GM18870 (cell line): ENCODE results near the gene ZNF487.
"Not testable (repeated sequence)": the region's sequence is repeated elsewhere in the genome, so short reads cannot be mapped to it uniquely, and the experiment has no call there.

ENCODE experiments used
- ATAC-seq: cut with Tn5 transposase; IDR thresholded peaks from one replicate; pipeline ENCODE4 v1.9.1; 2021; ENCODE audit warnings: moderate library complexity; ENCODE audit not compliant: unreplicated experiment

Gene ZNF487

DNA sequence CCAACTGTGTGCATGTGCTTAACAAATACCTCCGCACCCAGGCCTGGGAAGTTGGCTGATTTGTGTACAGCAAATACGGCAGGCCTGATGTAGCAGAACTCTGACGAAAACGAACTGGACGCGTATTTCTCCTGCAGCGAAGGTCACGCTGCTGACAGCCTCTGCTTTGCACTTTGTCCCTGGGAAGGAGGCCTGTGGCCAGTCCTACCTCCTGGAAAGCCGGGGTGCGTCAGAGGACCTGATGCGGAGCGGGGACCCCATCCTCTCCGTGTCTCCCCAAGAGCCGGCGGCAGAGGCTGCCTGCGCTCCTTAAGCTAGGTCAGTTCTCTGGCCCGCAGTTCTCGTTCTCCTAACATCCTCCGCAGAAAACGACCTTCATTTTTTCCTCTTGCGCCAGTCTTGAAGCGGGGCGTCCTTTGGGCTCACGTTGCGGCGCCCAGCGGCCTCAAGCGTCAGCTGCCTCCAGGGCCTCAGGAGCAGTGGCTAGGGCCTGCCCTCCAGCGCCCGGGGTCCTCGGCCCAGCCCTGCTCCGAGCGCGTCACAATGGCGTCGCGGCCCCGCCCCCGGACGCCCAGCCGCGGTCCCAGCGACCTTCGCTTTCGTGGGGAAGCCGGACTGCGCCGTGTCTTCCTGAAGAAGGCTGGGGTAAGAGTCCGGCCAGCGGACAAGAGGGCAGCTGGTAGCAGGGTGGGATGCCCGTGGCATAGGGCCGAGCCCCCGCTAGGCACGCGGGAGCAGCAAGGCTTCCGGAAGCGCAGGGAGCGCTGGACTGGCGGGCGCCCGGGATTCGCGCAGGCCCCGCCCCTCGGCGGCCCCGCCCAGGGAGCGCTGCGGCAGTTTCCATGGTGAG, at the start of gene ZNF487:
TSS of gene ZNF487 (plus strand) at position 821 of the 850 bp plus-strand sequence. CDS start 38,703 bp downstream, outside the sequence.
- peak; percentile 96 for ATAC-seq

DNA sequence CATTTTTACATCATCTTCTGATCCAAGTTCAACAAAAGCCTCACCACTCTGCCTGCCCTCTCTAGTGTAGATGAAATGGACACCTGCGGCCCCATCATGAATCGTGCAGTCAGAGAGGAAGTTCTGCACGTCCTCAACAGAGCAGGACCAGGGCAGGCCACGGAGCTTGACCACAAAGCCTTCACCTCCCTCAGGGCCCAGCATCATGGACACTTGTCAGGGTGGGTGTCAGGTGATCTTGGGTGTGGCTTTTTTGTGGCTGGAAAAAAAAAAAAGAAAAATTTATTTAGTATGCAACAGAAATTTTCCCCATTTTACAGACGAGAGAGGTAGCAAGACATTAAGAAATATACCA, 49.3 kb upstream of the ZNF487 start:
- no peak for ATAC-seq

- no peak for ATAC-seq
Measured at GRCh38 chr10:43389867-43390266, 47.0 kb upstream of the ZNF487 start.

DNA sequence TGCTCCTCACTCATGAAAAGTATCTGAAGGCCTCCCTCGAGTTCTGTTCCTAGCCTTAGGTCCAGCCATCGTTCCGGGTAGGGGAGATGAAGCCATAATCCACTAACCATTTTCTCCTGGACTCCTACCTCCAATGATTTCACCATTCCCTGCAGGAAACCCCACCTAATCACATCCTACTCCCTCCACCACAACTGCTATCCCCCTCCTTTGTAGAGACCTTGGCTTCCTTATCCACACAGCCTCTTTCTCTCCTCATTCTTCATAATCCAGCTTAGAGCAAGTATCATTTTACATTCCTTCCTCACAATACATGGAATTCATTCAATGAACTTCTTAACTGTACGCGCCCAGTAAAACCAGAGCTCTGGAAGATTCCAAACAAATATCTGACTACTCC, 46.6 kb upstream of the ZNF487 start:
- ATAC-seq = no peak

- ATAC-seq = no peak
Measured at GRCh38 chr10:43390759-43391158, 46.2 kb upstream of the ZNF487 start.

DNA sequence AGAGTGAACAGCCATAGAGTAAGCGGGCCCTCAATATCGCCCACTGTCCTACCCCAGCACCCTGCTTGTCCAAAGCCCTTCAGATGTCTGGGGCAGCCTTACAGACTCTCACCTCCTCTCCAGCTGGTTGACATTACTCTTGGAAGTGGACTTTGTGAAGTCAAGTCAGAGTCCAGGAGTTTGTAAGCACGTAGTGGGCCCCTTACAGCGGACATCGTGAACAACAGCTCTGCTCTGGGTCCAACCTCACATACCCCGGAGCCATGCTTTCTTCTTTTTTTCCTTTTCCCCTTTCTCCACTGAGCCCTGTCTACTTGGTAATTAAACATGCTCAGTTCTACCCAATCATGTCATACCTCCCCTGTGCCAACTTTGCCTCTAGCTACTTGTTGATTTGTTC, 45.4 kb upstream of the ZNF487 start:
- ATAC-seq = no peak

DNA sequence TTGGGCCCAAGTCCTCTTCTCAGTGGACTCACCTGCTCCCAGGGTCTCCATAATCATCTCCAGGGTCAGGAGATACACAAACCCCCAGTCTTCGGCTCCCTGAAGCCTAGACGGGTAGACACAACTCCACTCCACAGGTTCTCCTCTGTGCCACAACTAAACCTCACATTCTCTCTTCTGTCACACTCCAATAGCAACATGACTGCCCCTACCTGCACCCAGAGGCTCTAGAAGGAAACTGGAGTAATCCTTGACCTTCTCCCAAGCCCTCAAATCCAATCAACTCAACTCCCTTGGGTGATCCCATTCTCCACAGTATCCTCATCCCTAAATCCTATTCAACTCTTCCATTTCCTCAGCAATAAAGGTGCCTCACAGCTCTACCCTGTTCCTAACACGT, 44.2 kb upstream of the ZNF487 start:
- ATAC-seq = no peak

DNA sequence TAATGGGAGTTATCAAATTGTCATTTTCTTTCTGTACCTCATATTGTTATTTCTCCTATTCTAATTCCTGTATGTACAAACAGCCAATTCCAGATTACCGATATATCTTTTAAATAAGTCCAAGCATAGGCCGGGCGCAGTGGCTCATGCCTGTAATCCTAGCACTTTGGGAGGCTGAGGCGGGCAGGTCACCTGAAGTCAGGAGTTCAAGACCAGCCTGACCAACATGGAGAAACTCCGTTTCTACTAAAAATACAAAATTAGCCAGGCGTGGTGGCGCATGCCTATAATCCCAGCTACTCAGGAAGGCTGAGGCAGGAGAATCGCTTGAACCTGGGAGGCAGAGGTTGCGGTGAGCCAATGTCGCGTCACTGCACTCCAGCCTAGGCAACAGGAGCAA, 43.7 kb upstream of the ZNF487 start:
- ATAC-seq = not testable (repeated sequence)

DNA sequence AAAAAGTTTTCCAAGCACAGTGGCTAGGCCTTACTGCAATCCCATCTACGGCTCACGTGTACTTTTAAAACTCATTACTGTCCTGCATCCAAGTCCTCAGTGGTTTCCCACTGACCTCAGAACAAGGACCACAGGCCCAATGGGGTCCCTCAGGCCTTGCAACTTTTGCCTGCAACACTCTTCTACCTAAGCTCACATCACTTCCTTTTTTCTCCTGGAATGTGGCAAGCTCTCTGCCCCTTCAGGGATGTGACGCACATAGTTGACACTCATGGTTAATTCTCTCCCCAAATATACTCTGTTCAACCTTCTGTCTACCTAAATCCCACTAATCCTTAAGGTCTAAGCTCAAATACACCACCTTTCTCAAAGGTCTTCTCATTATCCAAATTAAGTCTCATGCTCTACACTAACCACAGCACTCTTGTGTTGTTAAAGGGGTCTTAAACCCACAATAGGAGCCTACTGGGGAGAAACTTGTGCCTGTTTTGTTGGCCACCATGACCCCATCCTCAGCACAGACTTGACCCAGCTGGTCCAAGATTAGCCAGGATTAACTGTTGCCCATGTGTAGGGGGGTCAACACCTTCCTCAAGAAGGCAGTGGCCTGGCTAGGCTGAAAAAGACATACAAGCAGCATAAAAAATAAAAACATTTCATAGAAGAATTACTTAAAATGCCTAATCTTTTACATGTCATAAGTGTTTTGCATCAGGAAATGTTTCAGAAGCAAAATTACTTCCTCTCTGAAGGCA, 43.1 kb upstream of the ZNF487 start:
- ATAC-seq = no peak

DNA sequence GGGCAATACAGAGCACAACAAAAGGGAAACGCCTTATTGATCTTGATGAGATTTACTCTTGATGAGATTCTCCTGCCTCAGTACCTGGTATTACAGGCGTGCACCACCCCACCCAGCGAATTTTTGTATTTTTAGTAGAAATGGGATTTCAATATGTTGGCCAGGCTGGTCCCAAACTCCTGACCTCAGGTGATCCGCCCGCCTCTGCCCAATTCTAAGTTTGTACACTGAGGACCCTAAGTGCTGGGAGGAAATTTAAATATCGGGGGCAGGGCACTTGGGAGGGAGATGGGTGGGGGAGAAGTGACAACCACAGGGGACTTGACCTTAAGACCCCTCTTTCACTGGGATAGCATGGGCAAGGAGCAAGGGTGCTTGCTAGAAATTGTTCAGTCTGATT, 42.0 kb upstream of the ZNF487 start:
- ATAC-seq = no peak

DNA sequence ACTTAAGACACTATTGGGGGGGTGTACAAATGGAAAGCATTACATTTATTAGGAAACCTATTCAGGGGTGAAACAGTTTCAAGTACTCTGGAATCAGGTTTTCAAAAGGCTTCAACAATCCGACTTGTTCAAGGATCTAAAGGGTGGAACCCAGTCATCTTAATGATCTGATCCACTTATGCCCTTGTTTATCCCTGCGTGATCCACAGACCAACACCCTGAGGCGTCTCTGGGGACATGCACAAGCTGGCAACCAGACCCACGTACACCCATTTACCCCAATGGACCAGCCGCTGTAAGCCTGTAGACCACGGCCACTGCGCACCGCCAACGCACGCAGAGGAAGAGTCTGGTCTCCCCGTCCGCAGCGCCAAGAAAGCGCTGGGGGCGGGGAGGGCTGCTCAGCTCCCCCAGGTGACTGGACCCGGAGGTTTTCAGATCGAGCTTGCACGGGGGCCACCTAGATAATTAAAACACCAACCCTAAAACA, 41.3 kb upstream of the ZNF487 start:
- ATAC-seq = no peak

DNA sequence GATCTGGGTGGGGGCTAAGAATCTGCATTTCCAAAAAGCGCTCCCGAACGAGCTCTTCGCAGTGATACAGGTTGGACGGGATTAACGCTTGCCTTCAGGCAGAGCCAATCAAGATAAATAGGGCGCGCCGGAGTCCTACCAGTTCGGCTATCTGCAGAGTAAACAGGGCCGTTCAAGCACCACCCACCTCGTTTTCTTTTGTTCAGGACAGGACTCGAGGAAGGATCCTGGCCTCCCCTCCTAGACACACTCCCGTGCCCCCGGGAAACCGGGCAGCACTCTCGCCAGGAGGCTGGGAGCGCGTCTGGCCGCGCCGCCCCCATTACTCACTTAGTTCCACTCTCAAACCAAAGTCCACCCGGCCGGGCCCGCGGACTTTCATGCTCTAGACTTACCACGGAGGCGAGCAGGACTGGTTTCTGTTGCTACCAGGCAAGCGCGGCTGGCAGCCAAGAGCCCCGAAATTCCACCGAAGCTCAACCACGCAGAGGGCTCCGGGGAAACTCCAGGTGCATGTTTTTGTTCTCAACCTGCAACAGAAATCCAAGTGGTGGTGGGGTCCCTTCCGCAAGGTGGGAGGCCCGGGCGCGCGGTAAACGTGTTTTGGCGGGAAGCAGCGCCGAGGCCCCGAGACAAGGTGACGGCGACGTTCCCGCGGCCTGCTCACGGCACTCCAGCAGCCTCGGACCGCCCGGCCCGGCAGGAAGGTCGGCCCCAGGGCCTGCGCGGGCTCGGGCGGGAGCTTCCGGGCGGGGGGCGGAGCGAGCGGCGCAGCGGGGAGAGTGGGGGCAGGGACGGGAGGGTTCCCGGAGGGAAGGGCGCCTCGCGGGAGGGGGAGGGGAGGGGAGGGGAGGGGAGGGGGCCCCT, 40.6 kb upstream of the ZNF487 start:
- ATAC-seq = no peak

DNA sequence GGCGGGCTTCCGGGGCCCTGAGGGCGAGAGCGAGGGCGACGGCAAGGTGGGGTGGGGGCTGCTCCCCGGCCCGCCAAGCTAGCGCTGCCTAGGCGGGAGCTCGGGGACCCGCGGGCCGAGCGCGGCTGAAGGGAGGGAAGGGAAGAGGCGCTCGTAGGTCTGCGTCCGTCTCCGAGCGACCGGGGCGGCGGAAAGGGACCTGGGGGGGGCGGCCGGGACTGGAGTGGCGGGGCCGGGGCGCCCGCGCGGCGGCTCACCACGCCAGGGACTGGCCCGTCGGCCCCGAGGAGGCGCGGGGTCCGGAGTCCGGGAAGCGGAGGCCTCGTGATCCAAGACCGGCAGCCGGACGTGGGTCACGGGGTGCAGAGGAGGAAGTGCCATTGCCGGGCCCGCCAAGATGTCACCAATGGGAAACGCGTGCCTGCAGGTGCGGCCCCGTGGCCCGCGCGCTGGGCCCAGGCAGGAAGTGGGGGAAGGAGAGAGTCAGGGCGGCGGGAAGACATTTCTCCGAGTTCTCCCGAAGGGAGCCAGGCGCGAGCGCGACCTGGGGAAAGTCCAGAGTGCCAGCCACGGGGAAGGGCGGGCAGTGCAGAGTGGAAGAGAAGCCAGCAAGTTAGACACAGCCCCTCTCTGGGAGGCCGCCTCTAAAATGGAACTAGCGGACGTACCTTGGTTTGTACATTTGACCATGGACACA, 39.8 kb upstream of the ZNF487 start:
- ATAC-seq = peak; percentile 80

- no peak for ATAC-seq
Measured at GRCh38 chr10:43398939-43399319, 38.0 kb upstream of the ZNF487 start.

GRCh38 chr10:43399320-43400310, 37.3 kb upstream of the ZNF487 start:
- no peak for ATAC-seq

DNA sequence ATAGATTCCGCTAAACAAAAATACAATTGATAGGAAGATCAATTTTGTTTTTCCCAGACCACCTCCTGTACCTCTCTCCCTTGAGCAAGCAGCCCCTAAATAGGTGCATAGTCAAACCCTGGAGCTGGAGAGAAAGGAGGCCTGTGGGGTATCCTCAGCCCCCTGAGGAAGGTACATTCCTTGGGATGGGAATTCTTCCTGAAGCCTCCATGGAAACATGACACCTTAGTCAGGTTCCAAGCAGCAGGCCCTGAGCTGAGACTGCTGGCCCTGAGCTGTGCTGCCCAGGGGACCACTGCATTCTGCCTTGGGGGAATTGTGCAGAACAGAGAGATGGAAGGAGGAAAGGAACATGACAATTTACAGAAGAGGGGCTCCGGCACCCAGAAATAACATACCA, 35.3 kb upstream of the ZNF487 start:
- no peak for ATAC-seq

GRCh38 chr10:43402176-43402575, 34.7 kb upstream of the ZNF487 start:
- no peak for ATAC-seq

DNA sequence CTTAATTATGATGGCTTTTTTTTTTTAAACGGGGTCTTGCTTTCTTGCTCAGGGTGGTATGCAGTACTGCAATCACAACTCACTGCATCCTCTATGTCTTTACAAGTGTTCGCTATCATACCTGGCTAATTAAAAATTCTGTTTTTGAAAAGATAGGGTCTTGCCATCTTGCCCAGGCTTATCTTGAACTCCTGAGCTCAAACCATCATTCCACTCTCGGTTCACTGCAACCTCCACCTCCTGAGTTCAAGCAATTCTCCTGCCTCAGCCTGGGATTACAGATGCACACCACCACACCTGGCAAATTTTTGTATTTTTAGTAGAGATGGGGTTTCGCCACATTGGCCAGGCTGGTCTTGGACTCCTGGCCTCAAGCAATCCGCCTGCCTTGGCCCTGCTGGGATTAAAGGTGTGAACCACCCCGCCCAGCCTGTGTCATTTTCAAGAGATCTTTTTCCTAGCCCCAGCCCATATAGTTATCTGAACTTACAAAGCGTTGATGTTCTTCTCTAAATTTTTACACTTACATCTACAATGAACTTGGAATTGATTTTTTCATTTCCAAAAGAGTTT, 33.9 kb upstream of the ZNF487 start:
- no peak for ATAC-seq
